HG03103 (cell line): ENCODE measurements around the gene CTBP1.
"Not testable (repeated sequence)": the region's sequence is repeated elsewhere in the genome, so short reads cannot be mapped to it uniquely, and the experiment has no call there.

Experiments used
- ATAC-seq: cut with Tn5 transposase; IDR thresholded peaks from one replicate; pipeline ENCODE4 v1.9.1; 2021; ENCODE audit warnings: low read depth; ENCODE audit not compliant: unreplicated experiment

The CTBP1 gene

GRCh38 chr4:1239950-1240307 lies 9.0 kb downstream of the CTBP1 start:
- no peak for ATAC-seq

DNA sequence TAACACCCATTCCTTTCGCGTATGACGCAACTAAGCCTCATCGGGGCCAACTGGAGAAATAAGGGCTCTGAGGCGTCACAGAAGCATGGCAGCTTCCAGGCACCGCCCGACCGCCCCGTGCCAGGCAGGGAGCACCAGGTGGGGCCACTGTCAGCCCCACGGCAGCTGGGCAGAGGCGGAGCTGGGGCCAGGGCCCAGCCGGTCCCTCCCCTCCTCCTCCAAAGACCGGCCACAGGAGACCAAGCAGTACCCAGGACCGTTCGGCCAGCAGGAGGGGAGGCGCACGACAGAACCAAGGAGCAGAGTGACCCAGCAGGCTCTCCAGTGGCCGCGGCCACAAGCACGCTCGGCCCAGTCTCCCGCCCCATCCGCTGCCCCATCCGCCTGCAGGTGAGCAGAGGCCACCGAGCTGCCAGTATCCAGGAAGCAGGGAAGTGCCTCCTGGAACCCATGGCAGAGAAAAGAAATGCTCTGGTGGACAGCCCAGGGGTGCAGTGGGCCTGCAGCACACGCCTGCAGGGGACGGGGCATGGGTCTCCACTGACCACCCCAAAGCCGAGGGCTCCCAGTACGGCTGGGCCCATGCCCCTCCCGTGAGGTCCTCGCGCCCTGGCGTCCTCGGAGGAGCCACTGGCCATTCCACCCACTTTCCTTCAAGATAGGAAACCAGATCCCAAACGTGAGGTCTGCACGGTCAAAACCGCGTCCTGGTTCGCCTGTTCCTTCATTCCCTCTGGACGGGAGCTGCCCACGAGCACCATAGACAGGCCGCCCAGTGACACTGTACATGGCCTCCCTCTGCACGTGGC lies 9.6 kb downstream of the CTBP1 start:
- no peak for ATAC-seq

GRCh38 chr4:1238676-1239000 lies 10.3 kb downstream of the CTBP1 start:
- no peak for ATAC-seq

DNA sequence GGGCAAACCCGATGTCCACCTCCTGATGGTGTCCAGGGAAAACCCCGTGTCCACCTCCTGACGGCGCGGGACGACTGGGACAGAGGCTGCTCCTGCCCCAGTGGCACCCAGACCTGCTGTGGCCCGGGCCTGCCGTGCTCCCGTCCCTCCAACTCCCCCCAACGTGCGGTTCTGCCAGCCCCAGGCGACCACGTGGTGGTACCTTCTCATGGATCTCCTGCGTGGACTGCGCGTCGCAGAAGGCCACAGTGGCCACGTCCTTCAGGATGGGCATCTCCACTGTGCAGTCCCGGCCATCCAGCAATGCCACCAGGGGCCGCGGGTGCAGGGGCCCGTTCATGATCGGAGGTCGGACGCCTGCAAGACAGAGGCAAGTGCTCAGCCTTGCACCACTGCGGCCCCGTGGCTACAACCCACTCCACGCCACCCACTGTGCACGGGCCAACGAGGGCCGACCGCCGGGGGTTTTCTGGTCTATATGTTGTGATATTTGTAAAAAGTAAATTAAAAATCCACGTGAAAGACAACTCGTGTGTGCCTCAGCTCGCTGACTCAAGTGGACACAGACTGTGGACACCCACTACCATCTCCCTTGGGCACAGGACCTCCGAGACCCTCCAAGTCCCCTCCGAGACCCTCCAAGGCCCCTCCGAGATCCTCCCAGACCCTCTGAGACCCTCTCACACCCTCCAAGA lies 10.8 kb downstream of the CTBP1 start:
- no peak for ATAC-seq

DNA sequence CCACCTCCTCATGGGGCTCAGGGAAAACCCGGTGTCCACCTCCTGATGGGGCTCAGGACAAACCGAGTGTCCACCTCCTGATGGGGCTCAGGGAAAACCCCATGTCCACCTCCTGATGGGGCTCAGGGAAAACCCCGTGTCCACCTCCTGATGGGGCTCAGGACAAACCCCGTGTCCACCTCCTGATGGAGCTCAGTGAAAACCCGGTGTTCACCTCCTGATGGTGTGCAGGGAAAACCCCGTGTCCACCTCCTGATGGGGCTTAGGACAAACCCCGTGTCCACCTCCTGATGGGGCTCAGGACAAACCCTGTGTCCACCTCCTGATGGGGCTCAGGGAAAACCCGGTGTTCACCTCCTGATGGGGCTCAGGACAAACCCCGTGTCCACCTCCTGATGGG lies 11.7 kb downstream of the CTBP1 start:
- not testable (repeated sequence) for ATAC-seq

- not testable (repeated sequence) for ATAC-seq
Observed at GRCh38 chr4:1236836-1237235, 12.1 kb downstream of the CTBP1 start.

GRCh38 chr4:1236103-1236641 lies 12.8 kb downstream of the CTBP1 start:
- ATAC-seq = no peak

GRCh38 chr4:1235381-1236102 lies 13.4 kb downstream of the CTBP1 start:
- no peak for ATAC-seq

GRCh38 chr4:1234811-1235292 lies 14.1 kb downstream of the CTBP1 start:
- no peak for ATAC-seq

DNA sequence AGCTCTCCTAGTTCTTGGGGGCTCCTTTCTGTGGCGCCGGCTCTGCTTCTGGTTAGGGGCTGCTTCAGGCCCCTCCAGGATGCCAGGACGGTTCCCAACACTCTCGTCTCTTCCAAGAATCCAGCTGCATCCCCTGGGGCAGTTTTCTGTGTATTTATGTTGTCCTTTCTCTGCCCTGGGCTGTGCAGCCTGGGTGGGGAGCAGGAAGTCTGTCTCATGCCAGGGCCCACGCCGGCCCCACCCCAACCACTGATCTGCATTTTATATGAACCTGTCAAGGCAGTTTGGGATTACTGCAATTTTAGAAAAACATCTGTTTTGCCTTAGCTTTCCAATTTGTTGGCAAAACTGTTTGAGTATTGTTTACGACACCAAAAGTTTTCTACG lies 14.6 kb downstream of the CTBP1 start:
- no peak for ATAC-seq

- ATAC-seq = no peak
Observed at GRCh38 chr4:1233641-1234308, 15.2 kb downstream of the CTBP1 start.

GRCh38 chr4:1232661-1233621 lies 16.0 kb downstream of the CTBP1 start:
- ATAC-seq = no peak

DNA sequence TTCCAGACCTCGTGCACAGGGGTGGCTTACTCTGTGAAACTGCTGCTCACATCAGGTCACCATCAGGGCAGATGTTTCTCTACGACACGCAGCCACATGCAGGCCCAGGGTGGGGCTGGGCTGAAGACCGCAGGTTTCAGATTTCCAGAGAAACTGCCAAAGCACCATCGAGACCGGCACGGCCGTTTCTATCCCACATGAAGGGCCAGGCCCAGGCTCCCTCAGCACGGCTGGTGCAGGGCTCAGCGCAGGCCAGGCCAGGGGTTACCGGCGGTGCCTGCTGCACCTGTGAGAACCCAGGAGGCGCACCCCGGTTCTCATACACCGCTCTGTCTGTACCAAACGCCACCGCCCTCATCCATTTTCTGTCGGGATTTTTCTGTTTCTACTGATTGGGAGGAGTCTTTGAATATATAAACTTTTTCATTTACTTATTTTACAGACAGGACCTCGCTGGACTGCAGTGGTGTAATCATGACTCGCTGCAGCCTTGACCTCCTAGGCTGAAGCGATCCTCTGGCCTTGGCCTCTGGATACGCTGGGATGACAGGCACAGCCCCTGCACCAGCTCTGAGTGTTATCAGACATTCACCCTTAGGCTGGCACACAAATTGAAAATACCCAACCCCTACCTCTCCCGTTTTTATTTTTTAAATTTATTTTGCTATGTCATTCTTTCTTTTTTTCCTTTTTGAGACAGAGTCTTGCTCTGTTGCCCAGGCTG lies 17.1 kb downstream of the CTBP1 start:
- ATAC-seq = no peak

- no peak for ATAC-seq
Observed at GRCh38 chr4:1230971-1231636, 17.8 kb downstream of the CTBP1 start.

DNA sequence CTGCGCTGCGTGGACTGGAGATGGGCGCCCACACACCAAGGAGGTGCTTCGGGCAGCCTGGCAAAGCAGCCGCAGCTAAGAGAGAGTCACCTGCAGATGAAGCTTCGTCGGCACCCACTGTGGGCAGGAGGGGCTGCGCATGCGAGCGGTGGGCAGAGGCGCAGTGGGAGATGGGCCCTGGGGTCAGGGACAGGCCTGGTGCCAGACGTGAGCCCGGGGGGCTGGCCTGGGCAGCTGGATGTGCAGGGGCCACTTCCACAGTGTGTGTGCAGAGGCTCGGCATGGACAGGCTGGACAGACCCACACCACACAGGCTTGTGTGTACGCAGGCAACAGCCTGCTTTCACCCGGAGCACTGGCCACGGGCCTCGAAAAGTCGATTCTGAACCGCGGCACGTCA lies 18.6 kb downstream of the CTBP1 start:
- ATAC-seq = no peak

- ATAC-seq = no peak
Observed at GRCh38 chr4:1229117-1229849, 19.6 kb downstream of the CTBP1 start.

GRCh38 chr4:1227816-1228215 lies 21.1 kb downstream of the CTBP1 start:
- no peak for ATAC-seq

GRCh38 chr4:1226598-1226997 lies 22.3 kb downstream of the CTBP1 start:
- ATAC-seq = no peak
